Choroid plexus epithelial cell (primary cell): ENCODE data around the gene RSPH3.

Source experiments
- DNase-seq: peaks from one replicate; pipeline ENCODE4 v3.0.0-alpha.2; 2010; ENCODE audit warnings: low read depth
- H3K4me3 ChIP-seq: 2 replicates; pipeline ENCODE4 v1.5.1; 2011; ENCODE audit warnings: low read depth, mild to moderate bottlenecking, control low read depth, low read length, moderate library complexity
- CTCF ChIP-seq: conservative IDR thresholded peaks from 2 replicates; pipeline ENCODE4 v1.5.1; 2011; ENCODE audit warnings: low read depth, mild to moderate bottlenecking, control low read depth, inconsistent platforms, low read length, moderate library complexity

The RSPH3 gene

GRCh38 chr6:158941246-158941645, 58.8 kb downstream of the RSPH3 start:
- DNase-seq: no peak
- H3K4me3 ChIP-seq: no peak overlapping the region
- no peak for TF ChIP-seq CTCF

GRCh38 chr6:158939255-158940159, 60.5 kb downstream of the RSPH3 start:
- no peak for TF ChIP-seq CTCF
- peak overlapping the region; percentile 42 for H3K4me3 ChIP-seq
- DNase-seq: no peak

- DNase-seq: no peak
- peak overlapping the region; percentile 42 for H3K4me3 ChIP-seq
- no peak for TF ChIP-seq CTCF
Observed at GRCh38 chr6:158938811-158939254, 61.2 kb downstream of the RSPH3 start.

- no peak overlapping the region for H3K4me3 ChIP-seq
- TF ChIP-seq CTCF: no peak
- DNase-seq: no peak
Observed at GRCh38 chr6:158938220-158938619, 61.8 kb downstream of the RSPH3 start.

- DNase-seq: no peak
- TF ChIP-seq CTCF: no peak
- no peak overlapping the region for H3K4me3 ChIP-seq
Observed at GRCh38 chr6:158934157-158934556, 65.8 kb downstream of the RSPH3 start.

GRCh38 chr6:158933079-158933595, 66.9 kb downstream of the RSPH3 start:
- H3K4me3 ChIP-seq: no peak overlapping the region
- no peak for DNase-seq
- no peak for TF ChIP-seq CTCF

GRCh38 chr6:158928068-158928467, 71.9 kb downstream of the RSPH3 start:
- no peak for TF ChIP-seq CTCF
- H3K4me3 ChIP-seq: no peak overlapping the region
- no peak for DNase-seq
